HG03108 (cell line): Measurements from ENCODE around the gene ATAD1.
"Not testable (repeated sequence)": the region's sequence is repeated elsewhere in the genome, so short reads cannot be mapped to it uniquely, and the experiment has no call there.

Source experiments
- ATAC-seq: cut with Tn5 transposase; IDR thresholded peaks from one replicate; pipeline ENCODE4 v1.9.1; 2021; ENCODE audit warnings: moderate library complexity; ENCODE audit not compliant: unreplicated experiment

The ATAD1 gene

DNA sequence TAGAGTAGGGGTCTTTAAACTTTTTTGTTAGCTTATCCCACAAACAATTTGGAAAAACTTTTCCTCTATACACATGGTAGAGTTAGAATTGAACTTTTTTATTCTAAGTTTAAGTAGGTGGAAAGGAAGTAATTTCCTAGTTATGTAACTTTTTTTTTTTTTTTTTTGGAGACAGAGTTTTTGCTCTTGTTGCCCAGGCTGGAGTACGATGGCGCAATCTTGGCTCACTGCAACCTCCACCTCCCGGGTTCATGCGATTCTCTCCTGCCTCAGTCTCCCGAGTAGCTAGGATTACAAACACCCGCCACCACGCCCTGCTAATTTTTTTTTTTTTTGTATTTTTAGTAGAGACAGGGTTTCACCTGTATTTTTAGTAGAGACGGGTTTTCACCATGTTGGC, 28.7 kb upstream of the ATAD1 start:
- ATAC-seq: not testable (repeated sequence)

DNA sequence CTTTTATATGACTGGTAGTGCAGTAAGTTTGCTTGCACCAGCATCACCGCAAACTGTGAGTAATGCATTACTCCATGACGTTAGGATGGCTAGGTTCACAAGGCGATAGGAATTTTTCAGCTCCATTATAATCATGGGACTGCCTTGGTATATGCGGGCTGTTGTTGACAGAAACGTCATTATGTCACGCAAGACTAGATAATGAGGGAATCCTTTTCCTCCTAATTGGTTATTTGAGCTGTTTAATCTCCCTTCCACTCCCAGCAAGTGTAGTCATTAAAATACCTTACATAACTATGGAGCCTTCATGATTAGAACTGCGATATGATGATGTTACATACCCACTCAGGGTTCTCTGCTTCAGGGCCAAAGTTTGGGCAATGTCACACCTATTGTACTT, 28.0 kb upstream of the ATAD1 start:
- ATAC-seq: no peak

DNA sequence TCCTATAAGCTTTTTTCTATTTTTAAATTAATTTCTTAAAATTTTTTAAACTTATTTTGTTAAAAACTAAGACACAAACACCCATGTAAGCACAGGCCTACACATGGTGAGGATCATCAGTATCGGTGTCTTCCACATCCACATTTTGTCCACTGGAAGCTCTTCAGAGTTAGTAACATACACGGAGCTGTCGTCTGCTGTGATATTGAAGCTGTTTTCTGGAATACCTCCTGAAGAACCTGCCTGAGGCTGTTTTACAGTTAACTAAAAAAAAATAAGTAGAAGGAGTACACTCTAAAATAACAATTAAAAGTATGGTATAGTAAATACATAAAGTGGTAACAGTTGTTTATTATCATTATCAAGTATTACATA, 27.6 kb upstream of the ATAD1 start:
- no peak for ATAC-seq

DNA sequence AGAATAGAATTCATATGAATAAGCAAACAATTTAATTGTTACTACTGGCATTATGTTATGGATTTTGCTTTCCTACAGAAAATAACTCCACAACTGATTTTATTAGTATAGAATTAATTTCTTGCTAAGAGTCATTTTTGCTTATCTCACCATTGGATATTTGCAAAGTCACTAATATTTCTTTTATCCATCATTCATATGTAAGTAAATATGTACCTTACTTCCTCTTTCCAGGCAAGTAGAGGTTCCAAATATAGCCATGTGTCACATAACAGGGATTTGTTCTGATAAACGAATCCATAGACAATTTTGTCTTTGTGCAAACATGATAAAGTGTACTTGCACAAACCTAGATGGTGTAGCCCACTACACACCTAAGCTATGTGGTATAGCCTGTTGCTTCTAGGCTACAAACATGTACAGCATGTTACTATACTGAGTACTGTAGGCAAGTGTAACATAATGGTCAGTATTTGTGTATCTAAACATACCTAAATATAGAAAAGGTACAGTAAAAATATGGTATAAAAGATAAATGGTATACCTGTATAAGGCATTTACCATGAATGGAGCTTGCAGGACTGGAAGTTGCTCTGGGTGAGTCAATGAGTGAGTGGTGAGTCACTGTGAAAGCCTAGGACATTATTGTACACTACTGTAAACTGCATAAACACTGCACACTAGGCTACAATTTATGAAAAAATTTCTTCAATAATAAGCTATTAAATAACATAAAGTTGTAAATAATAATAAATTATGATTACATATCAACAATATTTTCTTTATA, 27.0 kb upstream of the ATAD1 start:
- no peak for ATAC-seq

DNA sequence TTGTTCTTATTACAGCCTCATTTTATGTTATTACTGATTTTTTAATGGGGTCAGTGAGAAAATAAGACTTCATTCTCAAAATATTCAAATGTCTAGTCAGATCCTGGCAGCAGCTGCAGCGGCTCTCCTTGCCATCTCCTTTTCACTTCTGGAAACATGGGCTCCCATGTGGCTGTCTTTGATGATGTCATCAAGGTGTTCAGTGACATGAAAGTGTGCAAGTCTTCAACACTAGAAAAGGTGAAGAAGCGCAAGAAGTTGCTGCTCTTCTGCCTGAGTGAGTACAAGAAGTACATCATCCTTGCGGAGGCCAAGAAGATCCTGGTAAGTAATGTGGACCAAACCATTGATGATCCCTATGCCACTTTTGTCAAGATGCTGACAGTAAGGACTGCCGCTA, 25.7 kb upstream of the ATAD1 start:
- ATAC-seq: no peak

DNA sequence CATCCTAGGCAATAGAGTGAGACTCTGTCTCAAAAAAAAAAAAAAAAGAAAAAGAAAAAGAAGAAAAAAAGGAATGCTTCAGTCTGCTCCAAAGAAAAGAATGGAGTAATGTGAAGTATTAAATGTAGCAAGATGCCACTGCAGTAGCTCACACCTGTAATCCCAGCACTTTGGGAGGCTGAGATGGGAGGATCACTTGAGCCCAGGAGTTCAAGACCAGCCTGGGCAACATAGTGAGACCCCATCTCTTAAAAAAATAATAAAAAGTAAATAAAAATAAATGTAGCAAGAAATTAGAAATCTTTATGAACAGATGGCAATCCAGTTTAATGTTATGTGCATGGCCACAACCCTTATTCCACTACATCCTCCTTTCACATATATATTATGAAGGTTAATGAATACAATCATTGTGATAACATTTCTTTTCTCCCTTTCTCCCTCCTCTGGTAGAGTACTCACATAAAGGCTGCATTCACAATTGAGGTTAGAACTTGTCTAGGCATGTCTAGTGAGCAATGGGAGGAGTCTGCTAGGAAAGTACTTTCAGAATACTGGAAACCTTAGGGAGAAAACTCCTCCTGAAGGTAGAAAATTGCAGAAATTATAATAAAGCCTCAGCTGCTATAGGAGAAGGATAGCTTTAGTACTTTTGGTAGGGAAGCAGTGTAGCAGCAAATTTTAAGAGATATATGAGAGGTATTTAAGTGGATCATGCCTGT, 24.9 kb upstream of the ATAD1 start:
- ATAC-seq: no peak

DNA sequence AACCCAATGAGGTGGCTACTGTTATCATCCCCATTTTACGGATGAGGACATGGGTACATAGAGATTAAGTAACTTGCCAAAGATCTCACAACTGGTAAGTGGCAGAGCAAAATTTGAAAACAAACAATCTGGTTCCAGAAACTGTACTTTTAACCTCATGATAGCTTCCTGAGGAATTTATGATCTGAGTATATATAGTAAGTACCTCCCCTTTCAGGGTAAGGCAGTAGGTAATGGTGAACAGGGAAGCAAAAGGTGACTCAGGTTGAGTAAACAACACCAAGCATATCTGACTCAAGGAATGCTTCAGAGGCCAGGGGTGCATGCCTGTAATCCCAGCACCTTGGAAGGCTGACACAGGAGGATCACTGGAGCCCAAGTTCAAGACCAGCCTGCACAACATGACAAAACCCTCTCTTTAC, 24.2 kb upstream of the ATAD1 start:
- ATAC-seq: no peak

DNA sequence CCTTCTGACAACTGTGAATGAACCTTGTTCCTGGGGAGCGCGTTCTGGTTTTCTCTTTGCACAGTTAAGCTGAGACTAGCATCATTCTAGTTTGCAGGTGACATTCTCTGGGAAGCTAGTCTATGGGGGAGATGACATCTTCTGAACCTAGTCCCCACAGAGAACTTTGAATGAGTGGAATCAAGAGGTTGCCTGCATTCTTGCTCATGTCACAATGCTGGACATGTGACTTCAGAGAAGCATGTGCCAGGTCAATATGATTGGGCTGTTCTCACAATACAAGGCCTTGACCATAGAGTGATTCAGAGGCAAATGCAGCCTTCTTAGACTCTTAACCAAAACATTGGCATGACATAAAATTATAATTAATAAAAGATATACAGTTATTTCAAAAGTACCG, 23.2 kb upstream of the ATAD1 start:
- ATAC-seq: no peak

DNA sequence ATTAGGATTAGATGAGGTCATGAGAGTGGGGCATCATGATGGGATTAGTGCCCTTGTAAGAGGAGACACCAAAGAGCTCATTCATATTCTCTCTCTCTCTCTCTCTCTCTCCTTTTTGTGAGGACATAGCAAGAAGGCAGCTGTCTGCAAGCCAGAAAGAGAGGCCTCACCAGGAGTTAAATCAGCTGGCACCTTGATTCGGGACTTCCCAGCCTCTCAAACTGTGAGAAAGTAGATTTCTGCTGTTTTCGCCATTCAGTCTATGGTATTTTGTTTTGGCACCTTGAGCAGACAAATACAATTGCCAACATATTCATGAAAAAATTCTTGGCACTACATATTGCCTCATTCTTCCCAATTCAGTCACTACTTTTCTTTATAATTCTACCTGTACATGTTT, 20.6 kb upstream of the ATAD1 start:
- no peak for ATAC-seq

DNA sequence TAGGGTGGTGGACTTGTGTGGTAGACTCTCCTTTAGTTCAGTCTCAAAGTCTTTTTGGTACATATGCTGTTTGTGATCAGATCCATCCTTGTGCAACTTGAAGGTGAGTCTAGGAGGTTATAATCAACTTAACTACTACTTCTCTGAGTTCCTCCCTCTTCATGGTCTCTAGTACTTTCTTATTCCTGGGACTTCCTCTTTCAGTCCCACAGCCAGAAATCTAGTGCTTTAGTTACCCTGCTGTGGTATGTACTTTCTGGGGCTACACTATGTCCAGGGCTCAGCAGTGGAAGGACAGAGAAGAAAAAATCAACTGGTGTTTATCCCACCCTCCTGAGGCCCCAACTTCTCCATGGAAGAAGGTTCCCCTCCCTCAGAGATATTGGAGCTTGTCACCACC, 19.4 kb upstream of the ATAD1 start:
- no peak for ATAC-seq

DNA sequence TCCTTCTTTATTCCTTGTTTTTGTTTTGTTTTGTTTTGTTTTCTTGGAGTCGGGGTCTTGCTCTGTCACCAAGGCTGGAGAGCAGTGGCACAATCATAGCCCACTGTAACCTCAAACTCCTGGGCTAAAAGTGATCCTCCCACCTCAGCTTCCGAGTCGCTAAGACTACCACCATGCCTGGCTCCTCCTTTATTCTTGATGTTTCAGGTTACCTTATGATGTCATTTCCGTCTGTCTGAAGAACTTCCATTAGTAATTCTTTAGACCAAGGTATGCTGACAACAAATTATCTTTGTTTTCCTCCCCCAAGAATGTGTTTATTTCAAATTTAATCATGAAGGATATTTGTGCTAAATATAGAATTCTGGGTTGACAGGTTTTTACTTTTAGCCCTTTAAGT, 18.1 kb upstream of the ATAD1 start:
- ATAC-seq: no peak

DNA sequence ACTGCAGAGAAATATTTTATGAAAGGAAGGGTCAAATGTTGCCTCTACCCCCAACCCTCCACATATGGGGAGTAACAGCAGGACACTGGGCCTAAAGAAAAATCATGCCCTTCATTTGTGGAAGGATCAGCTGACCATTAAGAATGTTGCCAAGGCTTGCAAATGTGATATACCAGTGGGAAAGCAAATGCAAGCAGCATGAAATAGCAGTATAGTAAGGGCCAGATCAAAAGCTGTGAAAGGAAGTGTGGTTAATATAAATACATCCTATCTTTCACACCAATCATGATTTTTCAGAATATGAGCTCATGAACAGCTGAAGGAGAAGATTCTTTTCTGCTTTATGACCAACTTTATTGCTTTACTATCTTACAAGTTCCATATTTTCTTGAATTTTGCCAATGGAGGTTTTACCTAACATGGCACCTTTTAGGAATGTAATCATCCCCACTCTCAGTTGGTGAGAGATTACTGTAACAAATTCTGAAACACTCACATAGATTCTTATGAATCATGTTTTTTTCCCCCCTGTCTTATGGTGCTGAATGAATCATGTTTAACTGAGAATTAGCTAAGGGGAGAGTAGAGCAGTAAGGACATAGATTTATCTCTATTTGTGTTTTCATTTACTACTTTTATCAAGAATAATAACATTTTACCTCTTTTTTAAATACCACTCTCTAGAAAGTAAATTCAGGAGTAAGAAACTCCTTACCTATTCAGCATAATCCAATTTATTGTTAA, 12.1 kb upstream of the ATAD1 start:
- no peak for ATAC-seq

DNA sequence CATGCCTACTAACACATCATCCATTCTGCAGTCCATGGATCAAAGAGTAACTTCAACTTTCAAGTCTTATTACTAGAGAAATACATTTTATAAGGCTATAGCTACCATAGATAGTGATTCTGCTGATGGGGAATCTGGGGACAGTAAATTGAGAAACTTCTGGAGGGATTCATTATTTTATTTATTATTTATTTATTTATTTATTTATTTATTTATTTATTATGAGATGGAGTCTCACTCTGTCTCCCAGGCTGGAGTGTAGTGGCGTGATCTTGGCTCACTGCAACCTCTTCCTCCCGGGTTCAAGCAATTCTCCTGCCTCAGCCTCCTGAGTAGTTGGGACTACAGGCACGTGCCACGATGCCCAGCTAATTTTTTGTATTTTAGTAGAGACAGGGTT, 11.0 kb upstream of the ATAD1 start:
- ATAC-seq: not testable (repeated sequence)

DNA sequence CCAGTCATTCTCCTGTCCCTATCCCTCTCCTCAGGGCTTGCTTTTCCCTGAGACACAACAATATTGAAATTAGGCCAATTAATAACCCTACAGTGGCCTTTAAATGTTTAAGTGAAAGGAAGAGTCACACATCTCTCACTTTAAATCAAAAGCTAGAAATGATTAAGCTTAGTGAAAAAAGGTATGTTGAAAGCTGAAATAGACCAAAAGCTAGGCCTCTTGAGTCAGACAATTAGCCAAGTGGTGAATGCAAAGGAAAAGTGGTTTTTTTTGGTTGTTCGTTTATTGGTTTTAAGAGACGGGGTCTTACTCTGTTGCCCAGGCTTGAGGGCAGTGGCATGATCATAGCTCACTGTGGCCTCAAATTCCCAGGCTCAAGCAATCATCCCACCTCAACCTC, 9.7 kb upstream of the ATAD1 start:
- ATAC-seq: no peak

DNA sequence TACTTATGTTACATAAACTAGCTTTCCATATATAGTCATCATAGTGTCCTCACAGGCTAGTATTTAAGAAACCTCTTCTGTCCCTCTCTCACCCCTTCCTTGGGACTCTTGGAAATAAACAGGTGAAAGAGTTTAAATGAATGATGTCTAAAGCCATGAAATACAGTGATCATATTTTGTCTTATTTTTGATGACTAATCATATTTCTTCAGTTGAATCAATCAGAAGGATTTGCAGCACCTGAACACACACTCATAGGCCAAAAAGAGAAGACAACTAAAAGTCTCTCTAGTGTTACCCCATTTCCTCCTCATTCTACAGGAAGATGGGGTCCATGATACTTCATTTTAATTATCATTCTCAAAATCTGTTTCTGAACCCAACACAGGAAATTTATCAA, 8.6 kb upstream of the ATAD1 start:
- no peak for ATAC-seq

DNA sequence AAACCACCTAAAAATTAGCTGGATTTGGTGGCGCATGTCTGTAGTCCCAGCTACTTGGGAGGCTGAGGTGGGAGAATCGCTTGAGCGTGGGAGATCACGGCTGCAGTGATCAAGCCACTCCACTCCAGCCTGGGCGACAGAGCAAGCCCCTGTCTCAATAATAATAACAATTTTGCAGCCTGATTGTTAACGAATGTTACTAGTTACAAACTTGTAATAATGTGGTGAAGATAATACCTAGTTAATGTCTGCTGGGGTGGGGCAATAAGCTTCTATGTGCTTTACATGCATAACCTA, 1.2 kb upstream of the ATAD1 start:
- ATAC-seq: no peak

DNA sequence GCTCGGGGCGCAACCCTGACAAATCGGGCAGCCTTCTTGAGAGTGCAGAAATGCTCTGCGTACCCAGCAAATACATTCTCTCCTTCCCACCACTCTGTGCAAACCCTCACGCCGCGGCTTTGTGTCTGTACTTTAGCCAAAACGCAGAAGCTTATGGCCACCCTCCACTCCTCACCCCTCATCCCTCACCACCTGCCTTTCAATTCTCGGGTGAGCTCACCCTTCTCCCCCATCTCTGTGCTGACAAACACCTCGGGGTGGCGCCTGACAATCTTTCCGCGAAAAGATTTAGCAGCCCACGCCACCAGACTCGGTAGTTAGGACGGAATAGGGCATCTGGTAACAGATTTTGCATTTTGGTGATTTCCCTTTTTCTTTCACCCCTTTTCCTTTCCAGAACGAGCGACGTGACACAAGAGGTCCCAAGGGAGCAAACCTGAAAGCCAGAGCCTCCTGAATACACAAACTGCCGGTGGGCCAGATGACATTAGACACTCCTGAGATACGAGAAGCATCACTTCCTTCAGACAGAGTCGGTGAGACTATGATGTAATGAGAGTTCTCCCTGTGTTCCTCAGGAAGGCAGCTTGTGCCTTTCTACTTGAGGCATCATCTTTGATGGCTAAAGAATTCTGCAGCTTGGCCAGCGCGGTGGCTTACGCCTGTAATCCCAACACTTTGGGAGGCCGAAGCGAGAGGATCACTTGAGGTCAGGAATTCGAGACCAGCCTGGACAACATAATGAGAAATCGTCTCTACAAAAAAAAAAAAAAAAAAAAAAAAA, 671 bp upstream of the ATAD1 start:
- peak; percentile 53 for ATAC-seq

DNA sequence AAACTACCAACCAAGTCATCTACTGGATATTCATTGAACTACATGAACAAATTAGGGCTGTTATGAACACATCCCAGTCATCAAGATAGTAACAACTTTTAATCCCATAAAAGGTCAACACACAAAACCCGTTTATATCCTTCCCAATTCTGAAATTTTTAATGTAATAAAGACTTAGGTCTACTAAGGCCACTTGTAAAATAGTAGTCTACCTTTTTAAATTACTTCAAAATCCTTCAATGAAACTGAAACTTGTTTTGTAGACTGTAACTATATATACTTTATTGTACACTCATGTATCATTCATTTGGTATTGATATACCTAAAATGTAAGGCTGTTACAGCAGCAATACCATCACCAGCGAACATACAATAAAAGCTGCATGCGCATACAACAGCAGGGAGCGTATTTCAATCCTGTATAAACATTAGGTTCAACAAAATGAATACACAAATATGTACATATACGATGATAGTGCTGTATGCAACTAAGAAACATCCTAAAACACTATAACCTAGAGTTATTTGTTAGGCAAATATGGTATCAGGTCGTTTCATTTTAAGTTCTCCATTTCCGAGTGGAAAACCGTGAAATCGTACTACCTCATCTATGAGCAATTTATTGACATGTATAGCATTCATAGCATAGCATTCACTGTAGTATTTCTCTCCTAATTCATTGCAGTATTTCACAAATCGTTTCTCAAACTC, 973 bp downstream of the ATAD1 start:
- ATAC-seq: no peak

DNA sequence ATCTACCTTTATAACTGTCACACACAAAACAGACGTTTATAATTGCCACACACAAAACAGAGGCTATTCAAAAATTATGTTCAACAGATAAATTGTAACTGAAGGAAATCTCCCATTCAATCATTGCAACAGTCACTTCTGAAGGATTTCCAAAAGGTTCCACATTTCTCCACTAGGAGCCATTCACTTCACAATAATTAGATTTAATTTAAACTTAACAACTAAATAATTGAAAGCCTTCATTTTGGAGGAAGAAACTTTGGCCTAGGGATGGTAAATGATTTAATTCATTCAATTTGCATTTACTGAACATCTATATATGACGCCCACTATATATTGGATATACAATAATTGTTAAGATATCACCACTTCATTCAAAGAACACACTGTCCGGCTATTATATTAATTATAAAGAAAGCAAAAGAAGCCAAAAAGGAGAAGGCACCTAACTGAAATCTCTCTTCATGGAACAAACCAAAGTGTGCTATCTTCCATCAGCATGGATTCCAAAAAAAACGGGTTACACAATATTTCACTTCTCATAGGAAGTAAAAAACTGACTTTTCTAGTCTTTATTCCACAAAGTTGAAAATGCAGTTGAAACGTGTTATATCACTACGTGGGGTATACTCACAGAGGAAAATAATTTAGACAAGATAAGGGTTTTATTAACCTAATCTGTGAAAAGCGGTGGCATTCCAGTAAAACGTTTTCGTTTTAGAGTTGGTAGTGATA, 1.7 kb downstream of the ATAD1 start:
- ATAC-seq: no peak

DNA sequence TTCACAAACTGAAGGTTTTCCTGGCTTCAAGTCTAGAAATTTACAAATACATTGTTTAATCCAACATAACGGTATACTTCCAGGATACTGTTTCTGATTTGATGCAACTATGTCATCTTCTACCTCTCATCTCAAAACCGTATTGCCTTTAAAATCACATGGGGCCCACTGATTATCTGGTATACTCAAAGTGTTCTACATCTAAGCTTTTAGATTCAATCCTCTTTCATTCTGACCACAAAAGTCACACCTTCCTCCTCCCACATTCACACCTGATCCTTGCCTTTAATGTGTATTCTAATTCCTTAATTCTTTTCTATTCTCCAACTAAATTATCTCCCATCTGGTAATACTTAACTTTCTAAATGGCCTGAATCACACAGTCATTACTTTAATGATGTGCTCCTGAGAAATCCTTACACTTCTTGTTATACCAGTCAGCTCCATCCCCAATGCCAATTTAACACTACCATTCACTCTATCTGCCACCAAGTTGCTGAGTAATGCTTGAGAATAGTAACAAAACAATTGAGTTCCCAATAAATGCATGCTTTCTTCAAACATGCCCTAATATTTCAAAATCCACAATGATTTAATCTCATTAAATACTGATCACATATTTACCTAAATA, 13.0 kb downstream of the ATAD1 start:
- no peak for ATAC-seq
